OCI-LY7 (cell line): Measurements from ENCODE around the gene F2RL2. TPM values are rescaled to one million over a fixed set of nuclear protein-coding genes. Genes with fewer than 3 reads are reported as not detected.

ENCODE experiments used
- BruUV-seq: library from RNA; stranded (reverse); fragments of 400-500 nt; replicated peaks from 2 replicates; lab custom pipeline; 2021; lab: Mats Ljungman, UMichigan
- CTCF ChIA-PET: fragments of 300-600 bp; sonication (Branson Sonifier 250); formaldehyde crosslinking; loops from one replicate; lab custom pipeline; 2022; ENCODE audit warnings: antibody characterized with exemption; ENCODE audit not compliant: unreplicated experiment; lab: Charles Lee
- POLR2A ChIA-PET: fragments of 300-600 bp; sonication (Branson Sonifier 250); formaldehyde crosslinking; loops from one replicate; lab custom pipeline; 2022; ENCODE audit warnings: antibody characterized with exemption; lab: Charles Lee
- DNase-seq: peaks from one replicate; pipeline ENCODE4 v3.0.0-alpha.2; 2015; ENCODE audit warnings: low spot score
- H2AFZ ChIP-seq: fragments of 200-600 bp; sonication (generic), shearing (Covaris generic); 2 replicates; pipeline ENCODE4 v1.6.1; 2014; ENCODE audit warnings: mild to moderate bottlenecking, antibody characterized with exemption, low read length, moderate library complexity
- H3K27ac ChIP-seq: fragments of 200-600 bp; sonication (generic); 2 replicates; pipeline ENCODE4 v1.5.1; 2014; ENCODE audit warnings: mixed run types, low read depth, mild to moderate bottlenecking, moderate library complexity, low read length, inconsistent platforms; ENCODE audit not compliant: poor library complexity, severe bottlenecking
- H3K36me3 ChIP-seq: fragments of 200-600 bp; sonication (generic); 2 replicates; pipeline ENCODE4 v1.6.1; 2014; ENCODE audit warnings: mild to moderate bottlenecking, antibody characterized with exemption, low read length, moderate library complexity, mixed read lengths; ENCODE audit not compliant: insufficient read depth
- H3K4me1 ChIP-seq: fragments of 200-600 bp; sonication (generic); 2 replicates; pipeline ENCODE4 v1.5.1; 2014; ENCODE audit warnings: mild to moderate bottlenecking, low read length; ENCODE audit not compliant: insufficient read depth, poor library complexity, severe bottlenecking
- H3K4me2 ChIP-seq: fragments of 200-600 bp; sonication (generic); 2 replicates; pipeline ENCODE4 v1.6.1; 2014; ENCODE audit warnings: mild to moderate bottlenecking, low read length
- H3K4me3 ChIP-seq: fragments of 200-600 bp; sonication (generic); 2 replicates; pipeline ENCODE4 v1.5.1; 2014; ENCODE audit warnings: mild to moderate bottlenecking, low read depth, low read length; ENCODE audit not compliant: poor library complexity, severe bottlenecking
- H3K79me2 ChIP-seq: fragments of 200-600 bp; sonication (generic); 2 replicates; pipeline ENCODE4 v1.6.1; 2016; ENCODE audit warnings: low read depth, mild to moderate bottlenecking, low read length, moderate library complexity, mixed read lengths; ENCODE audit not compliant: insufficient read depth
- H3K9me2 ChIP-seq: fragments of 200-600 bp; sonication (generic); 2 replicates; pipeline ENCODE4 v1.6.1; 2016; ENCODE audit warnings: mild to moderate bottlenecking, low read length, mixed read lengths; ENCODE audit not compliant: insufficient read depth
- H3K9me3 ChIP-seq: fragments of 200-600 bp; sonication (generic); 2 replicates; pipeline ENCODE4 v1.6.1; 2014; ENCODE audit warnings: mild to moderate bottlenecking, mixed run types, low read length, mixed read lengths
- H4K20me1 ChIP-seq: fragments of 200-600 bp; sonication (generic); 2 replicates; pipeline ENCODE4 v1.6.1; 2014; ENCODE audit warnings: mild to moderate bottlenecking, antibody characterized with exemption, low read length, moderate library complexity, mixed read lengths; ENCODE audit not compliant: insufficient read depth
- CTCF ChIP-seq: fragments of 200-600 bp; sonication (generic); conservative IDR thresholded peaks from 2 replicates; pipeline ENCODE4 v1.5.1; 2014; ENCODE audit warnings: mild to moderate bottlenecking, antibody characterized with exemption, low read length, moderate library complexity, mixed read lengths
- EZH2phosphoT487 ChIP-seq: fragments of 200-600 bp; sonication (generic); IDR thresholded peaks from 2 replicates; pipeline ENCODE4 v1.6.1; 2018; ENCODE audit warnings: low read depth, borderline replicate concordance, mild to moderate bottlenecking, mixed run types, antibody characterized with exemption, low read length, moderate library complexity, mixed read lengths
- intact Hi-C: fragments of 100-400 bp; cut with micrococcal nuclease; formaldehyde crosslinking; loops from one replicate; pipeline ENCODE4 v1.10.0; 2022; ENCODE audit not compliant: unreplicated experiment
- total RNA-seq, 2 experiments: library from RNA; depleted of rRNA in 1 of 2; stranded (reverse); fragments of >200 nt in 1 of 2; shearing (Covaris generic) in 1 of 2; gene quantifications; 2 replicates each; pipeline ENCODE4 v1.2.3, GENCODE V29; 2014 to 2022

The F2RL2 gene
- total RNA-seq, 2 experiments from 2014 or later: not detected

DNA sequence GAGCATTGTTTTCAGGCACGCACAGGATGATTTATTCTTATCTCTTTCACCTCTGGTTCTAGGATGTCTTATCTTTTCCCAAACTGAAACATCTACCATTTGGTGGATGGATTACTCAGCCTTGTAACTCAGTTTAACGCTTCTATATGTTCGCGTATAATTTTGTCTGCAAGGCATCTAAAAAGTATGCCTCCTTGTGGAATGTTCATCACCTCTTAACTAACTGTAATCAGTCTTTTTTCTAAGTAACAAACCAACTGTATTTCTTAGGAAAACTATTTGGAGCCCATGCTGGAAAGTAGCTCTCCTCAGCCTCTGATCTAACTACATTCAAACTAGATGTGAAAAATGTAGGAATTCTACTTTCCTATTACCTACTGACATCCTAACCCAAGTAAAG, 11.5 kb upstream of the F2RL2 start:
- TF ChIP-seq CTCF (no peak), EZH2phosphoT487 (no peak)
- intact Hi-C loops: no loop called here
- Histone ChIP-seq H3K27ac (no peak overlapping the region), H3K9me2 (no peaks in the 10 kb centered on the region), H3K79me2 (no peaks in the 10 kb centered on the region), H3K9me3 (no peaks in the 10 kb centered on the region), H3K4me3 (no peak overlapping the region), H3K4me1 (peaks cover 15% of the 10 kb centered on the region), H3K36me3 (peaks cover 32% of the 10 kb centered on the region), H4K20me1 (no peaks in the 10 kb centered on the region), H3K4me2 (no peak overlapping the region), H2AFZ (no peak overlapping the region)
- BruUV-seq: no TSS peak
- ChIA-PET CTCF (no interaction called here), POLR2A (interaction anchor here (0.7 to 1.0 kb wide), 4 partner anchors 11 to 1864 kb away, joined by 3 to 5 read pairs (median 3); no protein-coding TSS in a partner anchor)
- DNase-seq: no peak

DNA sequence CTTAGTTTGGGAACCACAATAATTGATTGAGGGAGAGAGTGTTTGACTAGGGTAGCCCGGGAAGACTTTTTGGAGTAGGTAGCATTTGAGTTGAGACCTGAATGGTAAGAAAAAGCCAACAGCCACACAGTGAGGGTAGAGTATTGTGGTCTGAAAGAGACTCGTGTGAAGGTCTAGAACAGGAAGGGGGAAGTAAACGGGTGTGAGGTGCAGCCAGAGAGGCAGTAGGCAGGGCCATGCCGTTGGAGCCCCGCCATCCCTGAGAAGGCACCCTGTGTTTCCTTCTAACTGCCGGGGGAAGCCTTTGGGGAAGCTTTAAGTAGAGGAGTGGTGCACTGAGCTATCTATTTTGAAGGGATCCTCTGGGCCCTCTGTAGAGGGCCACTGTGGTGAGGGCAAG, 3.5 kb upstream of the F2RL2 start:
- CTCF ChIA-PET: no interaction called here
- Histone ChIP-seq H3K79me2 (no peaks in the 10 kb centered on the region), H3K9me3 (no peaks in the 10 kb centered on the region), H3K27ac (no peak overlapping the region), H3K36me3 (peaks cover 27% of the 10 kb centered on the region), H3K4me1 (no peaks in the 10 kb centered on the region), H3K9me2 (no peaks in the 10 kb centered on the region), H3K4me2 (no peak overlapping the region), H3K4me3 (no peak overlapping the region), H4K20me1 (no peaks in the 10 kb centered on the region), H2AFZ (no peak overlapping the region)
- no TSS peak for BruUV-seq
- POLR2A ChIA-PET: interaction anchor here (1.2 kb wide), 1 partner anchor 18 kb away, joined by 4 read pairs; no protein-coding TSS in a partner anchor
- intact Hi-C loops: no loop called here
- TF ChIP-seq EZH2phosphoT487 (no peak), CTCF (no peak)
- no peak for DNase-seq

DNA sequence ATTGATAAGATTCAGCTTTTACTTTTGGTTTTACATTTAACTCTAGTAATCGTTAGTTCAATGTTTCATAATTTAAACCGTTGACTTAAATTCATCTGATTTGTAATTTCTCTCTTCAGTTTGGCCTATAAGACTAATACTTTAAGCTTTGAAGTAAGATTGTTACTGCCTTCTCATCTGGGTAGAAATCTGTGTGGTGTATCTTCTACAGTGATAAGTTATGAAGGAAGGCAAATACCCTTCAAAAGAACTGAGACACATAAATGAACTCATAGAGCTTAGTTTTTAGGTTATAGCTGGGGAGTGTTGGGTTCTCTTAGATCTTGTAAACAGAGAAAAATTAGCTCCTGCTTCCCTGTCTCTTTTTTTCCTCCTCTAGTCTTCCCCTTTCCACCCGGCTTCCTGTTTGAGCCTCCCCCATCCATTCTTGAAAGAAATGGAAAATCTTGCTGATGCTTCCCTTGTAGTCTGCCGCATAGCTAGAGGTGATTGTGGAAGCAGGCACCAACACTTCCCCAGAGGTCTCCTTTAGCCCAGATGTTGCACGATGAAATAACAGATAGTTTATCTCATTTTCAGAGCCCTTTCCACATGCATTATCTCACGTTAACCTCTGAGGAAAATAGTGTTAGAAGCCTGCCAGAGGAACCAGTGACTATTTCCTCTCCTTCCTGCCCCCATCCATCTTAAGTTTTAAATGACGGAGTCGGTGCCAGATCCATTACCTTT, 2.0 kb upstream of the F2RL2 start:
- H3K4me1 ChIP-seq: no peaks in the 10 kb centered on the region
- no peaks in the 10 kb centered on the region for H3K9me2 ChIP-seq
- CTCF ChIA-PET: no interaction called here
- no peak overlapping the region for H3K4me2 ChIP-seq
- BruUV-seq: no TSS peak
- H2AFZ ChIP-seq: no peak overlapping the region
- no peaks in the 10 kb centered on the region for H3K9me3 ChIP-seq
- H3K4me3 ChIP-seq: no peak overlapping the region
- H3K79me2 ChIP-seq: no peaks in the 10 kb centered on the region
- no peak overlapping the region for H3K27ac ChIP-seq
- POLR2A ChIA-PET: interaction anchor here (0.5 to 0.6 kb wide), 4 partner anchors 23 to 1899 kb away, joined by 3 to 5 read pairs (median 4); no protein-coding TSS in a partner anchor
- DNase-seq: no peak
- H4K20me1 ChIP-seq: no peaks in the 10 kb centered on the region
- peaks cover 27% of the 10 kb centered on the region for H3K36me3 ChIP-seq
- TF ChIP-seq CTCF: no peak
- TF ChIP-seq EZH2phosphoT487: no peak
- intact Hi-C loops: no loop called here
